DND-41 (cell line): Measurements from ENCODE around the gene ACTMAP.

Experiments used
- ATAC-seq: fragments of 200-7000 bp; cut with Tn5 transposase; 3 replicates; pipeline ENCODE4 v1.9.1; 2021; ENCODE audit warnings: low read depth; ENCODE audit not compliant: insufficient read depth
- DNase-seq: peaks from one replicate; pipeline ENCODE4 v3.0.0-alpha.2; 2020
- H2AFZ ChIP-seq: 2 replicates; pipeline ENCODE4 v1.6.0; 2012; ENCODE audit warnings: low read depth, low read length
- H3K27ac ChIP-seq: 2 replicates; pipeline ENCODE4 v1.5.1; 2012; ENCODE audit warnings: low read length, inconsistent platforms
- H3K27me3 ChIP-seq: fragments of 200-600 bp; sonication (generic); 2 replicates; pipeline ENCODE4 v1.6.0; 2012; ENCODE audit warnings: low read length, mild to moderate bottlenecking, inconsistent platforms; ENCODE audit not compliant: insufficient read depth, poor library complexity
- H3K36me3 ChIP-seq: 2 replicates; pipeline ENCODE4 v1.5.1; 2012; ENCODE audit warnings: low read length, inconsistent platforms; ENCODE audit not compliant: insufficient read depth
- H3K4me1 ChIP-seq: 2 replicates; pipeline ENCODE4 v1.5.1; 2012; ENCODE audit warnings: mild to moderate bottlenecking, low read length; ENCODE audit not compliant: insufficient read depth
- H3K4me2 ChIP-seq: 2 replicates; pipeline ENCODE4 v1.6.0; 2012; ENCODE audit warnings: mild to moderate bottlenecking, moderate library complexity, low read length, inconsistent platforms; ENCODE audit not compliant: insufficient read depth
- H3K4me3 ChIP-seq, 2 experiments: fragments of 200-600 bp in 1 of 2; shearing (Covaris generic) in 1 of 2; 2 replicates each; pipeline ENCODE4 v1.5.1; 2012 to 2016; ENCODE audit warnings: inconsistent platforms in 2 of 2, low read length in 2 of 2, mild to moderate bottlenecking in 2 of 2, low read depth in 1 of 2, moderate library complexity in 1 of 2
- H3K79me2 ChIP-seq: 2 replicates; pipeline ENCODE4 v1.6.0; 2012; ENCODE audit warnings: low read length, inconsistent platforms; ENCODE audit not compliant: insufficient read depth
- H3K9ac ChIP-seq: 2 replicates; pipeline ENCODE4 v1.6.0; 2012; ENCODE audit warnings: low read depth, mild to moderate bottlenecking, inconsistent platforms, low read length, moderate library complexity
- H3K9me3 ChIP-seq: 2 replicates; pipeline ENCODE4 v1.5.1; 2012; ENCODE audit warnings: low read length, moderate library complexity, mild to moderate bottlenecking, inconsistent platforms; ENCODE audit not compliant: insufficient read depth, severe bottlenecking
- H4K20me1 ChIP-seq: 2 replicates; pipeline ENCODE4 v1.6.0; 2012; ENCODE audit warnings: low read length; ENCODE audit not compliant: insufficient read depth
- EZH2 ChIP-seq: IDR thresholded peaks from 3 replicates; pipeline ENCODE4 v1.6.1; 2012; ENCODE audit warnings: borderline replicate concordance, low read depth, mild to moderate bottlenecking, moderate library complexity, low read length, inconsistent platforms; ENCODE audit not compliant: severe bottlenecking
- TF ChIP-seq, protein P1 (sequence below): IDR thresholded peaks from 2 replicates; pipeline ENCODE4 v1.5.1; 2012; ENCODE audit warnings: borderline replicate concordance, low read length, moderate library complexity, mild to moderate bottlenecking; ENCODE audit not compliant: poor library complexity, severe bottlenecking; ENCODE audit errors: extremely low read depth

ACTMAP gene

DNA sequence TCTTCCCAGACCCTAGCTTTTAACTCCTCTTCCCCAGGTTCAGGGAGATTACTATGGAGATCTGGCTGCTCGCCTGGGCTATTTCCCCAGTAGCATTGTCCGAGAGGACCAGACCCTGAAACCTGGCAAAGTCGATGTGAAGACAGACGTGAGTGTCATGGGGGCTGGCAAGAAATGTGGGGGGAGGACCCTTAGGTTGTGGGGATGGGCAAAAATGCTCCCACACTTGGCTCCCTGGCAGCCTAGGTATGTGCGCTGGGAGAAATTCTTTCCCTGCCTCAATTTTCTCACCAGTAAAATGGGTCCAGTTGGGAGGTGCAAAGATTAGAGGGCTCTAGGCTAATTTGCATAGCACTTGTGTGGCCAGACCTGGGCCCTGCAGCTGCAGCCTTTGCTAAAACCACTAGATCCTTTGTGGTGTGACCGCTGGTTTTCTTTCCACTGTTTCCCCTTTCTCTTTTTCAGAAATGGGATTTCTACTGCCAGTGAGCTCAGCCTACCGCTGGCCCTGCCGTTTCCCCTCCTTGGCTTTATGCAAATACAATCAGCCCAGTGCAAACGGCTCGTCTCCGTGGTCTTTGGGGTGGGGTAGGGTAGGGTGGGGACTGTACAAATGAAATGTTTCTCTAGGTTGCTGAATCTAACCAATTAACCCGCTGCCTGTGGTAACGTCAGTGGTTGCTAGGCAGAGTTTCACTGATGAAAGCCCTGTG is 26.8 kb upstream of the ACTMAP start:
- H4K20me1 ChIP-seq = peaks cover 8% of the 10 kb centered on the region; the same call in 1 of the 2 replicates
- TF ChIP-seq, protein P1, sequence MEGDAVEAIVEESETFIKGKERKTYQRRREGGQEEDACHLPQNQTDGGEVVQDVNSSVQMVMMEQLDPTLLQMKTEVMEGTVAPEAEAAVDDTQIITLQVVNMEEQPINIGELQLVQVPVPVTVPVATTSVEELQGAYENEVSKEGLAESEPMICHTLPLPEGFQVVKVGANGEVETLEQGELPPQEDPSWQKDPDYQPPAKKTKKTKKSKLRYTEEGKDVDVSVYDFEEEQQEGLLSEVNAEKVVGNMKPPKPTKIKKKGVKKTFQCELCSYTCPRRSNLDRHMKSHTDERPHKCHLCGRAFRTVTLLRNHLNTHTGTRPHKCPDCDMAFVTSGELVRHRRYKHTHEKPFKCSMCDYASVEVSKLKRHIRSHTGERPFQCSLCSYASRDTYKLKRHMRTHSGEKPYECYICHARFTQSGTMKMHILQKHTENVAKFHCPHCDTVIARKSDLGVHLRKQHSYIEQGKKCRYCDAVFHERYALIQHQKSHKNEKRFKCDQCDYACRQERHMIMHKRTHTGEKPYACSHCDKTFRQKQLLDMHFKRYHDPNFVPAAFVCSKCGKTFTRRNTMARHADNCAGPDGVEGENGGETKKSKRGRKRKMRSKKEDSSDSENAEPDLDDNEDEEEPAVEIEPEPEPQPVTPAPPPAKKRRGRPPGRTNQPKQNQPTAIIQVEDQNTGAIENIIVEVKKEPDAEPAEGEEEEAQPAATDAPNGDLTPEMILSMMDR = no peak
- TF ChIP-seq EZH2 = no peak
- H3K27me3 ChIP-seq = no peaks in the 10 kb centered on the region
- peak overlapping the region; percentile 95 for H3K27ac ChIP-seq
- peaks cover 13% of the 10 kb centered on the region for H3K79me2 ChIP-seq
- peaks cover 1% of the 10 kb centered on the region; the same call in 1 of the 2 replicates for H3K36me3 ChIP-seq
- peak overlapping the region; percentile 79 for H3K9ac ChIP-seq
- peak overlapping the region; percentile 68 for H3K4me2 ChIP-seq
- H3K4me3 ChIP-seq = peak overlapping the region; percentile 15 to 83; a peak in 3 of 4 replicates
- peak overlapping the region; percentile 86 for H2AFZ ChIP-seq
- no peaks in the 10 kb centered on the region for H3K9me3 ChIP-seq
- DNase-seq (peak; percentile 97), ATAC-seq (peak; percentile 75)
- H3K4me1 ChIP-seq = peaks cover 21% of the 10 kb centered on the region

DNA sequence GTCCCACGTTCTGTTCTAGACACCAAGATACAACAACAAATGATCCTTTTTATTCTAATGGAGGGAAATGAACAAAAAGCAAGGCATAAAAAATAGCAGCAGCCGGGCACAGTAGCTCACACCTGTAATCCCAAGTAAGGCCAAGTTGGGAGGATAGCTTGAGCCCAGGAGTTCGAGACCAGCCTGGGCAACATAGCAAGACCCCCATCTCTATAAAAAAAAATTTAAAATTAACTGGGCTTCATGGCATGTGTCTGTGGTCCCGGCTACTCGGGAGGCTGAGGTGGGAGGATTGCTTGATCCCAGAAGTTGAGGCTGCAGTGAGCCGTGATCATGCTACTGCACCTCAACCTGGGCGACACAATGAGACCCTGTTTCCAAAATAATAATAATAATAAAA is 26.1 kb upstream of the ACTMAP start:
- H3K9me3 ChIP-seq = no peaks in the 10 kb centered on the region
- H3K9ac ChIP-seq = no peak overlapping the region
- H3K79me2 ChIP-seq = peaks cover 13% of the 10 kb centered on the region
- no peak overlapping the region for H2AFZ ChIP-seq
- no peak overlapping the region for H3K27ac ChIP-seq
- peaks cover 8% of the 10 kb centered on the region; the same call in 1 of the 2 replicates for H4K20me1 ChIP-seq
- no peaks in the 10 kb centered on the region for H3K27me3 ChIP-seq
- H3K4me2 ChIP-seq = 0 out of 2 replicates have a peak overlapping the region, but pooled peaks have one; percentile 68
- ATAC-seq (no peak), DNase-seq (no peak)
- H3K36me3 ChIP-seq = no peaks in the 10 kb centered on the region; the same call in 1 of the 2 replicates
- H3K4me3 ChIP-seq = no peak overlapping the region
- H3K4me1 ChIP-seq = peaks cover 21% of the 10 kb centered on the region
- no peak for TF ChIP-seq EZH2
- TF ChIP-seq, protein P1 = no peak

DNA sequence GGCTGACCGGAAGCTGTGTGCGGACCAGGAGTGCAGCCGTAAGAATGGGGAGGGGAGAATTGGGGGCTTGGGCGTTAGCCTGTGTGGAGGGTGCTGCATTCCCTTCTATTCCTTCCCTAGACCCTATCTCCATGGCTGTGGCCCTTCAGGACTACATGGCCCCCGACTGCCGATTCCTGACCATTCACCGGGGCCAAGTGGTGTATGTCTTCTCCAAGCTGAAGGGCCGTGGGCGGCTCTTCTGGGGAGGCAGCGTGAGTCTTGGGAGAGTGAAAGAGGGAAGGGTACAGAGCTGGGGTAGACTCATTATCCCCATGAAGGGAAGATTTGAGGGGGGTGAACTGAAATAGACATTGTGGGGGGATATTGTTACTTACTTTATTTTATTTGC is 25.4 kb upstream of the ACTMAP start:
- peaks cover 13% of the 10 kb centered on the region for H3K79me2 ChIP-seq
- ATAC-seq (no peak), DNase-seq (no peak)
- no peaks in the 10 kb centered on the region for H3K27me3 ChIP-seq
- peaks cover 21% of the 10 kb centered on the region for H3K4me1 ChIP-seq
- H4K20me1 ChIP-seq = peaks cover 8% of the 10 kb centered on the region; the same call in 1 of the 2 replicates
- H3K4me3 ChIP-seq = no peak overlapping the region
- H3K9me3 ChIP-seq = no peaks in the 10 kb centered on the region
- no peak overlapping the region for H2AFZ ChIP-seq
- TF ChIP-seq EZH2 = no peak
- TF ChIP-seq, protein P1 = no peak
- no peak overlapping the region for H3K27ac ChIP-seq
- no peak overlapping the region for H3K4me2 ChIP-seq
- H3K9ac ChIP-seq = no peak overlapping the region
- H3K36me3 ChIP-seq = no peaks in the 10 kb centered on the region
